GM19240 (cell line): Measurements from ENCODE around the gene MAGI1.

Source experiments
- DNase-seq: peaks from one replicate; pipeline ENCODE4 v3.0.0; 2011; ENCODE audit warnings: low spot score; ENCODE audit not compliant: insufficient read length

Gene MAGI1

GRCh38 chr3:65808407-65808806, 230.3 kb downstream of the MAGI1 start:
- DNase-seq, result no peak

- no peak for DNase-seq
These were observed 231.5 kb downstream of the MAGI1 start for GRCh38 chr3:65807225-65807624.

- no peak for DNase-seq
These were observed 232.1 kb downstream of the MAGI1 start for GRCh38 chr3:65806600-65806999.

GRCh38 chr3:65796676-65797075, 242.0 kb downstream of the MAGI1 start:
- DNase-seq, result no peak

GRCh38 chr3:65795166-65795565, 243.6 kb downstream of the MAGI1 start:
- DNase-seq, result no peak

GRCh38 chr3:65793495-65794200, 245.1 kb downstream of the MAGI1 start:
- no peak for DNase-seq

- no peak for DNase-seq
These were observed 250.3 kb downstream of the MAGI1 start for GRCh38 chr3:65788461-65788860.

- DNase-seq, result no peak
These were observed 250.9 kb downstream of the MAGI1 start for GRCh38 chr3:65787827-65788226.

- no peak for DNase-seq
These were observed 251.4 kb downstream of the MAGI1 start for GRCh38 chr3:65787340-65787739.

GRCh38 chr3:65786890-65787289, 251.8 kb downstream of the MAGI1 start:
- DNase-seq, result no peak

- no peak for DNase-seq
These were observed 253.6 kb downstream of the MAGI1 start for GRCh38 chr3:65785065-65785645.

GRCh38 chr3:65783117-65783516, 255.6 kb downstream of the MAGI1 start:
- no peak for DNase-seq

GRCh38 chr3:65781594-65781993, 257.1 kb downstream of the MAGI1 start:
- no peak for DNase-seq

GRCh38 chr3:65779390-65779789, 259.3 kb downstream of the MAGI1 start:
- DNase-seq, result no peak

GRCh38 chr3:65778968-65779367, 259.8 kb downstream of the MAGI1 start:
- no peak for DNase-seq

- no peak for DNase-seq
These were observed 261.7 kb downstream of the MAGI1 start for GRCh38 chr3:65777050-65777449.

GRCh38 chr3:65776494-65776893, 262.2 kb downstream of the MAGI1 start:
- no peak for DNase-seq

- DNase-seq, result no peak
These were observed 262.6 kb downstream of the MAGI1 start for GRCh38 chr3:65776081-65776480.

GRCh38 chr3:65772758-65773157, 266.0 kb downstream of the MAGI1 start:
- DNase-seq, result no peak

- DNase-seq, result no peak
These were observed 271.2 kb downstream of the MAGI1 start for GRCh38 chr3:65767551-65767950.

- no peak for DNase-seq
These were observed 276.5 kb downstream of the MAGI1 start for GRCh38 chr3:65762235-65762580.

GRCh38 chr3:65761446-65762234, 277.1 kb downstream of the MAGI1 start:
- no peak for DNase-seq
